ENCODE results near the gene NEK3. TPM values are rescaled to one million over a fixed set of nuclear protein-coding genes. Genes with fewer than 3 reads are reported as not detected.
A peak's percentile ranks its signal among the peaks of the same experiment; 100 is the strongest.

Gene NEK3
- total and polyA plus RNA-seq, 2 of the 4 experiments (the other 2 are of a cell fraction): 3.6 to 9.2 TPM

DNA sequence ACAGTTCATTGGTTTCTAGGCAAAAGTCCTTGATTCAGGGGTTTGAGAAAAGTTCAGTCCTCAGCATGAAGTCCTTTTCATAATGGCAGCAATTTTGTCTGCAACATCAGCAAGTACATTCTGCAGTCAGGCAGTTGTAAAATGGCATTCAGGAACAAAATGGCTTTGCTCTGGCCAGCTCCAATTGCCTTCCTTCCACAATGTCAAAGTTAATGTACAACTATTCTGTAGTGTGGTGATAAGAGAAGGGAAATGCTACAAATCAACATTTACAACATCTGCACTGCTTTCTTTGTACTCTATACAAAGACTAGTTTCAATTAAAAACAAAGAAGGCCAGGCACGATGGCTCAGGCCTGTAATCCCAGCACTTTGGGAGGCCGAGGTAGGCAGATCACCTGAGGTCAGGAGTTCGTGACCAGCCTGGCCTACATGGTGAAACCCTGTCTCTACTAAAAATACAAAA lies 1.8 kb upstream of the NEK3 start:
- Histone ChIP-seq H3K4ac (ENCODE audit: low read depth, low read length) (no peak overlapping the region), H4K20me1 (ENCODE audit: insufficient read depth, low read length) (no peaks in the 10 kb centered on the region), H3K14ac (replicated peaks; ENCODE audit: low read depth, low read length) (no peak overlapping the region), H2BK5ac (ENCODE audit: low read depth, low read length, poor library complexity, severe bottlenecking) (no peak overlapping the region), H3K9me3 (ENCODE audit: control insufficient read depth, insufficient read depth, low read length) (no peaks in the 10 kb centered on the region), H2AFZ (replicated peaks; ENCODE audit: low read length, poor library complexity) (no peak overlapping the region), H4K5ac (ENCODE audit: low read depth, low read length) (no peak overlapping the region), H3K4me3 (ENCODE audit: insufficient read depth, low read depth, low read length) (no peak overlapping the region), H3K36me3 (ENCODE audit: control insufficient read depth, insufficient read depth, low read length) (no peaks in the 10 kb centered on the region), H4K8ac (ENCODE audit: low read depth in 2 of 2, low read length in 2 of 2) (no peak overlapping the region), H3K23ac (ENCODE audit: low read depth, low read length) (peak overlapping the region; percentile 43; the same call in 1 of the 2 replicates), H3K9ac (ENCODE audit: low read depth, low read length) (no peak overlapping the region), H2AK5ac (ENCODE audit: low read depth, low read length) (no peak overlapping the region), H2BK15ac (ENCODE audit: low read depth, low read length) (no peak overlapping the region), H4K91ac (ENCODE audit: insufficient read depth, low read depth, low read length) (no peak overlapping the region), H3K18ac (ENCODE audit: low read depth, low read length) (no peak overlapping the region), H2BK20ac (ENCODE audit: low read depth, low read length) (no peak overlapping the region), H2AK9ac (replicated peaks; ENCODE audit: low read depth, low read length, poor library complexity) (no peak overlapping the region), H2BK120ac (ENCODE audit: low read depth, low read length) (no peak overlapping the region), H3K4me1 (ENCODE audit: control insufficient read depth, insufficient read depth, low read length) (peaks cover 7% of the 10 kb centered on the region), H3K79me1 (ENCODE audit: low read depth in 1 of 2, low read length in 2 of 2) (peaks cover 17 to 20% of the 10 kb centered on the region in 2 experiments), H3K9me1 (ENCODE audit: insufficient read depth, low read length) (peaks cover 6% of the 10 kb centered on the region; the same call in 1 of the 2 replicates), H3K27me3 (ENCODE audit: control insufficient read depth, insufficient read depth, low read length) (no peaks in the 10 kb centered on the region), H3K27ac (ENCODE audit: insufficient read depth, low read length) (no peak overlapping the region), H3K4me2 (ENCODE audit: low read depth, low read length) (no peak overlapping the region), H3K56ac (ENCODE audit: extremely low read depth, insufficient read depth, low read length) (no peak overlapping the region)
- WGBS, 2 experiments (ENCODE audit: extremely low coverage in 2 of 2, insufficient read length in 1 of 2): 85% methylated on average over 3 of the region's 3 CpGs; no CpG with 5 or more reads in 1 of the 2 experiments
- ATAC-seq (ENCODE audit: low read depth) (no peak), DNase-seq (no peak)
- dilution Hi-C loops (cut with HindIII; ENCODE audit: low sequenced_read_pairs, unreplicated experiment) (no loop called here), in situ Hi-C loops (cut with MboI; ENCODE audit: low sequenced_read_pairs) (no loop called here), intact Hi-C loops (cut with micrococcal nuclease) (no loop called here)
- CTCF ChIA-PET: no interaction called here
- no TSS peak for BruUV-seq (replicated peaks)
- POLR2A ChIA-PET (ENCODE audit: unreplicated experiment): no interaction called here
- no peak for TF ChIP-seq MAFK (IDR thresholded peaks at IDR 0.05; ENCODE audit: low read depth, low read length)
- no peak for TF ChIP-seq MXI1 (IDR thresholded peaks at IDR 0.05; ENCODE audit: borderline replicate concordance, low read depth, low read length)
- TF ChIP-seq CEBPB (IDR thresholded peaks at IDR 0.05; ENCODE audit: low read depth, low read length): no peak
- TF ChIP-seq NFE2L2 (IDR thresholded peaks at IDR 0.05; ENCODE audit: low read depth, low read length): no peak
- TF ChIP-seq, protein P1, sequence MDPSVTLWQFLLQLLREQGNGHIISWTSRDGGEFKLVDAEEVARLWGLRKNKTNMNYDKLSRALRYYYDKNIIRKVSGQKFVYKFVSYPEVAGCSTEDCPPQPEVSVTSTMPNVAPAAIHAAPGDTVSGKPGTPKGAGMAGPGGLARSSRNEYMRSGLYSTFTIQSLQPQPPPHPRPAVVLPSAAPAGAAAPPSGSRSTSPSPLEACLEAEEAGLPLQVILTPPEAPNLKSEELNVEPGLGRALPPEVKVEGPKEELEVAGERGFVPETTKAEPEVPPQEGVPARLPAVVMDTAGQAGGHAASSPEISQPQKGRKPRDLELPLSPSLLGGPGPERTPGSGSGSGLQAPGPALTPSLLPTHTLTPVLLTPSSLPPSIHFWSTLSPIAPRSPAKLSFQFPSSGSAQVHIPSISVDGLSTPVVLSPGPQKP (IDR thresholded peaks at IDR 0.05; ENCODE audit: borderline replicate concordance, low read depth, low read length): no peak
- TF ChIP-seq RCOR1 (IDR thresholded peaks at IDR 0.05; ENCODE audit: insufficient replicate concordance, low read length): no peak
- TF ChIP-seq, protein P2, sequence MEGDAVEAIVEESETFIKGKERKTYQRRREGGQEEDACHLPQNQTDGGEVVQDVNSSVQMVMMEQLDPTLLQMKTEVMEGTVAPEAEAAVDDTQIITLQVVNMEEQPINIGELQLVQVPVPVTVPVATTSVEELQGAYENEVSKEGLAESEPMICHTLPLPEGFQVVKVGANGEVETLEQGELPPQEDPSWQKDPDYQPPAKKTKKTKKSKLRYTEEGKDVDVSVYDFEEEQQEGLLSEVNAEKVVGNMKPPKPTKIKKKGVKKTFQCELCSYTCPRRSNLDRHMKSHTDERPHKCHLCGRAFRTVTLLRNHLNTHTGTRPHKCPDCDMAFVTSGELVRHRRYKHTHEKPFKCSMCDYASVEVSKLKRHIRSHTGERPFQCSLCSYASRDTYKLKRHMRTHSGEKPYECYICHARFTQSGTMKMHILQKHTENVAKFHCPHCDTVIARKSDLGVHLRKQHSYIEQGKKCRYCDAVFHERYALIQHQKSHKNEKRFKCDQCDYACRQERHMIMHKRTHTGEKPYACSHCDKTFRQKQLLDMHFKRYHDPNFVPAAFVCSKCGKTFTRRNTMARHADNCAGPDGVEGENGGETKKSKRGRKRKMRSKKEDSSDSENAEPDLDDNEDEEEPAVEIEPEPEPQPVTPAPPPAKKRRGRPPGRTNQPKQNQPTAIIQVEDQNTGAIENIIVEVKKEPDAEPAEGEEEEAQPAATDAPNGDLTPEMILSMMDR (conservative IDR thresholded peaks at IDR 0.05; ENCODE audit: low read depth, low read length): no peak
- TF ChIP-seq SMC3 (IDR thresholded peaks at IDR 0.05; ENCODE audit: low read depth, low read length): no peak
- TF ChIP-seq POLR2A (IDR thresholded peaks at IDR 0.05; ENCODE audit: low read depth, low read length): no peak
- TF ChIP-seq CHD1 (IDR thresholded peaks at IDR 0.05; ENCODE audit: low read depth, low read length): no peak
- TF ChIP-seq MAZ (IDR thresholded peaks at IDR 0.05; ENCODE audit: borderline replicate concordance, low read depth, low read length): no peak
